Kidney capillary endothelial cell (primary cell): ENCODE results near the gene RPA1.
"Not testable (repeated sequence)": the region's sequence is repeated elsewhere in the genome, so short reads cannot be mapped to it uniquely, and the experiment has no call there.

Experiments used
- DNase-seq: peaks from one replicate; pipeline ENCODE4 v3.0.0-alpha.2; 2018; ENCODE audit warnings: low spot score

RPA1 gene

DNA sequence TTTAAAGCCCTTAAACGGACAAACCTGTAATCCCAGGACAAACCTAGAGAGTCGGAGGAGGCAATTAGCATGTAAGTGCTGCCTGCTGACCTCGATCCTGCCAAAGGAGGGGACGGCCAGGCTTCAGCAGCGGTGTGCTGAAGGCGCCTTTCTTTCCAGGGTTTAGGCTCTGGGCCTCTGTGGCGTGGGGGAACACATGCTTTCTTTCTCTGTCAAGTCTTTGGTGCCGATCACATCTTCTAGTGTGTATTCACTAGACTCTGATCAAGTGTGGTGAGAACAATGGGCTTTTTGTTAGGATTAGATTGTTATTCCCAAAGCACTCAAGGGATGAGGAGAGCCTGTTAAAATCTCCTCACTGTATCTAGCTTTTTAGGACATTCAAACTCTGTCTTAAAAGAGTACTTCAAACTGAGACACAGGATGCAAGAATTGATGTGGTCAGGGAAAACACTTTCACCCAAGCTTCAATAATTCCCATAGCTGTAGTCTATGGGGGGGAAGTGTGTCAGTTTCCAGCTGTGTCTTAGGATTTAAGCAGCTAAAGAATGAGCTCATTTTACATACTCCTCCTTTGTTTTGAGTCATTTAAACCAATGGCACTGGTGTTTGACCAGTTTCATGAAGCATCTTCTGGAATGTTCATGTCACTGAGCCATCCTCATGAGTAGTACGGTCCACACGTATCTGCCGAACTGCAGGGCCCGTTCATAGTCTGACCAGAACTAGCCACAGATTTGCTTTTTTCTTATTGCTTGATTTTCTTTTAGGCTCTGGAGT is 51.2 kb downstream of the RPA1 start:
- peak; percentile 15 for DNase-seq

- peak; percentile 18 for DNase-seq
These were observed 53.0 kb downstream of the RPA1 start for GRCh38 chr17:1882836-1883235.

- DNase-seq = no peak
These were observed 53.7 kb downstream of the RPA1 start for GRCh38 chr17:1883536-1883935.

- DNase-seq = no peak
These were observed 58.9 kb downstream of the RPA1 start for GRCh38 chr17:1888741-1889140.

DNA sequence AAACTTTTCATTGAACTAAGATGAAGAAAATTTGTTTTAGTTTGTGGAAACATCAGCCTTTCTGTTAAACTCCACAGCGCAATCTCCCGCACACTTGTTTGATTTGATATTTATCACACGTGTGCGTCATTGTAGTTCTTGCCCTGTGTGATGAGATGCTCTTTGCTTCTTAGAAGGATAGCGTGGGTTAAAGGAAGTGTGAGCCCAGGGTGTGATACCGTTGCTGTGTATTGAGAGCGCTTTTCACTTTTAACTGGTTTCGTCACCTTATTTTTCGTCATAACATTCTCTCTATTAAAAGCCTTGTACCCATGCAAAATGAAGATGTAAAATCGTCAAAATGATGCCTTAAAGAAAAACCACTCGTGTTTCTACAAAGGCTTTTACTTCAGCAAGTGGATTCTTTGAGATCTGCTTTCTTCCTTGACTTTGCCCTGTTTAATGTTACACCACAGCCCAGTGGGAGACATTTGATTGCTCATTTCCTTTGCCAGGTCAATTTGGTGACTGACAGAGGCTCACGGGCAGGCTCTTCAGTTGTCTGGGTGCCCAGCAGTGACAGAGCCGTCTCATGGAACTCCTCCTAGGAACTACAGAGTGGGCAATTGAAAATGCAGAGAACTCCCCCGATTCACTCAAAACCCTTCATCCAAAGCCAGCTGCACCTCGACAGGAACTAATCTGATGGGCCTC is 61.1 kb downstream of the RPA1 start:
- DNase-seq = no peak

DNA sequence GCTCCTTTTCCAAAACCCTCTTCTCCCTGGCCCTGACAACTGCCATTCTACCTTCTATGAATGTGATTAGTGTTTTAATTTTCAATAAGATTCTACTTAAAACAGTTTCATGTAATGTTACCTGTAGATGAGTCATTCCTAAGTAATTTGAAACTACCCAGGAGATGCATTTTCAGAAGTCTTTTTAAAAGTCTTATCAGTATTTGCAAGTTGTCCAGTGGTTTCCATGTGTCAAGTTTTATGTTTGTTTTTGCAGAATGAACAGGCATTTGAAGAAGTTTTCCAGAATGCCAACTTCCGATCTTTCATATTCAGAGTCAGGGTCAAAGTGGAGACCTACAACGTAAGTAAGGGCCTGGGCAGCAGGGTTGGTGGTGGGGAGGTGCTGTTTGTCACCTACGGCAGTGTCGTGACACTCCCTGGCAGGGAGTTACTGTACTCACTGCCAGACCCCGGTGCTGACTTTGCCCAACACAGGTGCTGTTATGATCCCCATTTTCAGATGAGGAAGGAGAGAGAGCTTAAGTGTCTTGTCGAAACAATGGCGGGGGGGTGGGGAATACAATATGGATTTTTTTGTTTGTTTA is 65.0 kb downstream of the RPA1 start:
- DNase-seq = no peak

DNA sequence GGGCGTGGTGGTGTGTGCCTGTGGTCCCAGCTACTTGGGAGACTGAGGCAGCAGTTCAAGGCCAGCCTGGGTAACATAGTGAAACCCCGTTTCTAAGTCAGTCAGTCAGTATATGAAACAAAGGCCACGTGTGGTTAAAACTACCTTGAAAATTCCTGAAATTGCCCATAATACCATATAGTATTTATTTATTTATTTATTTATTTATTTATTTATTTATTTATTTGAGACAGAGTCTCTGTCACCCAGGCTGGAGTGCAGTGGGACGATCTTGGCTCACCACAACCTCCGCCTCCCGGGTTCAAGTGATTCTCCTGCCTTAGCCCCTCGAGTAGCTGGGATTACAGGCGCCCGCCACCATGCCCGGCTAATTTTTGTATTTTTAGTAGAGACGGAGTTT is 65.7 kb downstream of the RPA1 start:
- not testable (repeated sequence) for DNase-seq

DNA sequence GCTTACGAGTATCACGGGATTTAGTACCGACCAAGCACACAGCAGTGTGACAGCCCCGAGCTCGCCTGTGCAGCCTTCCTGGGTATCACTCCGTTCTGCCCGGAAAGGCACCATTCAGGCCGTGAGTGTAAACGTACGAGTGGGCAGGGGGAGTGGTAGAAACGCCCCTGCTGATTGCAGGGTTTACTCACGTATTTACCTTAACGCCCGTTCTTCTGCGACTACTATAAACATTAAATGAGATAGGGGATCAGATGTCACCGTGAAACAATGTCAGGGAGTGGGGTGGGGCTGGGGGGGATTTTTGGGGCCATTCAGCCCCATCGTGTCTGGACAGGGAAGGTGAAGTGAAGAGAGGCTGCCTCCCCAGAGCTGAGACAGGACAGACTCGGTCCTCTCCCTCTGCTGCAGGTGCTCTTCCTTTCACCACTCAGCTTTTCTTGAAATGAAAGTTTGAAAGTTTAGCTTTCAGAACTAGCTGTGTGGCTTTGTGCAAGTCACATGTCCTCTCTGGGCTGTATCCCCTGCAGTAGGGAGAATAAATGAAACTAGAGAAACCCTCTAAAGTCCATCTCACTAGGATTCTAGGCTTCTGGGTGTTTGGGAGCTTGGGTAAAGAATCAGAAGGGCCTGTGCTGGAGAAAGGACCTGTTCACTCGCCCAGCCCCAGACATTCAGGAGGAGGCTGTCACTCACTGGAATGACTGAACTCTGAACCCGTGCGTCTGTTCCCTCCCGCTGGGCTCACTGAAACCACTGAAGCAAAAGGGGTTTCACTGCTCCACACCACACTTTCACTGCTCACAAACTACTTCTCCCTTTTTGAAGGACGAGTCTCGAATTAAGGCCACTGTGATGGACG is 66.7 kb downstream of the RPA1 start:
- no peak for DNase-seq

DNA sequence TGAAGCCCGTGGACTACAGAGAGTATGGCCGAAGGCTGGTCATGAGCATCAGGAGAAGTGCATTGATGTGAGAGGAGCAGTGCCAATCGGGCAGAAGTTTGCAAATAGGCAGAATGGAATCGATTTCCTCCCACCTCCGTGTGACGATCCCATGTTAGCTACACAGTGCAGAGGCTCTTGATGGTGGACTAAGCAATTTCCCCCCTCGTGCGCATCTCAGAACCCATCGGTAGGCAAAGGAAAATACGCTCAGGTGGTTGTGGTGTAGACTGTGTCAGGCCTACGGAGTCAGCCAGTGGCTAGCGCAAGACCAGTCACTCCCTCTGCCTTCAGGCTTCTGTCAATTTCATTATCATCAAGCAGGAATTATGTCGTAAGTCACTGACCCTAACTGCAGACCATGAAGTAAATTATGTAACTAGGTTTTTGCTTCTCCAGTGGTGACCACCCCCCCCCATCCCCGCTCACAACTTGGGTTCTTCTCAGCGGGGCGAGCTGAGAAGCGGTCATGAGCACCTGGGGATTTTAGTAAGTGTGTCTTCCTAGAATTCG is 67.4 kb downstream of the RPA1 start:
- DNase-seq = no peak

DNA sequence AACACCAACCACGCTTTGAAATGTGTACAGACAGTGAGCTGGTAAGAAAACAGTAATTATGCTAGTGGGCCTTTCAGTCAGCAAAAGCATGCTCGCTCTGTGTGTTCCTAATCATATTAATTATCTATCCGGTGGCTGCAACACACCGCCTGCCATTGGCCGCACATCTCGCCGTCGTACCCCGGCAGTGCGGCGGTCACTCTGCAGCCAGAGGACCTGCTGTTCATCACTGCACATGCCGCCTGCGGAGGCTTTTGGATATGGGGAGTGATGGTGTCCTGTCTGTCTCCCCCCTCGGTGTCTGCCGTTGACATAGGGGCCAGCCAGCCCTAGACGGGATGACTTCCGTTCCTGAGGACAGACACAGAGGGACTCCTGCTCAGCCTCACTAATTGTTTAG is 68.5 kb downstream of the RPA1 start:
- DNase-seq = no peak

DNA sequence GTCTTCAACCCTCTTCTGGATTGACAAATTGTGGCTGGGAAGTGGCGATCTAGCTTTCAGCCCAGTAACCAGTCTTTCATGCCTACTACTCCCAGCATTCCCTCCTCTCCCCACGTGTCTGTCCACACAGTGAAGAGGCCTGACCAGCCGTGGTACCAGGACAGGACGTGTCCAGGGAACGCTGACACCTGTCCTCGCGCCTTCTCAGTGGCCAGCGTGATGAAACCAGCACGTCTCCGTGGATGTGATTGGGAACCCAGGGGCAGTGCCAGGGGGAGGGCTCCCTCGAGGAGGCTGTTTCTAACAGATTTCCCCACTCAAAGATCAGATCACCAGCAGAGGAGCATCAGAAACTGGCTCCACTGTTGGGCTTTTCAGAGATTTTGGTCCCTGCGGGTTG is 69.1 kb downstream of the RPA1 start:
- no peak for DNase-seq

DNA sequence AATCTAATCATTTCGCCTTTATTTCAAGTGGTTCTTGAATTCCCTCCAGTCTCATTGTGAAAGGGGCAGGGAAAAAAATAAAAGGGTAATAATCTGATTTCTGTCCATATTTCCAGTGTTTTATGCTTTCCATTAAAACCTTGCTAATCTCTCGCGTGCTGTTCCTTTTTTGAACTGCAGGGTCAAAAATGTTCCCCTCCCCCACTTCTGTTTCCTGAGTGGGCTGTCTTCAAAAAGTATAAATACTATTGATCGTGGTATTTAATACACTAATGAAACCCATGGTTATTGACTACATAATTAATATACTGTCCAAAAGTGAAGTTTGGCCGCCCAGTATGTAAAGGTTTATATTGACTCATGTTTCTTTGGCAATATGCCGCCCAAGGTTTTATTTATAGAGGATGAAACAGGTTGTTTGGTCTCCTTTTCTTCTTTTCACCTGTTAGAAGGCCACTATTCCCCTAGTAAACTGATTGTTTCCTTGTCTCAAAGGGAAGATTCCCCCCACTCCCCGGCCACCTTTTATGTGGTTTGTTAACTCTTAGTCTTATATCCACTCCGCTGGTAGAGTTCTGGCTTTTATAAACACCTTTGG is 69.7 kb downstream of the RPA1 start:
- DNase-seq = no peak

GRCh38 chr17:1904273-1905182 is 74.7 kb downstream of the RPA1 start:
- no peak for DNase-seq

DNA sequence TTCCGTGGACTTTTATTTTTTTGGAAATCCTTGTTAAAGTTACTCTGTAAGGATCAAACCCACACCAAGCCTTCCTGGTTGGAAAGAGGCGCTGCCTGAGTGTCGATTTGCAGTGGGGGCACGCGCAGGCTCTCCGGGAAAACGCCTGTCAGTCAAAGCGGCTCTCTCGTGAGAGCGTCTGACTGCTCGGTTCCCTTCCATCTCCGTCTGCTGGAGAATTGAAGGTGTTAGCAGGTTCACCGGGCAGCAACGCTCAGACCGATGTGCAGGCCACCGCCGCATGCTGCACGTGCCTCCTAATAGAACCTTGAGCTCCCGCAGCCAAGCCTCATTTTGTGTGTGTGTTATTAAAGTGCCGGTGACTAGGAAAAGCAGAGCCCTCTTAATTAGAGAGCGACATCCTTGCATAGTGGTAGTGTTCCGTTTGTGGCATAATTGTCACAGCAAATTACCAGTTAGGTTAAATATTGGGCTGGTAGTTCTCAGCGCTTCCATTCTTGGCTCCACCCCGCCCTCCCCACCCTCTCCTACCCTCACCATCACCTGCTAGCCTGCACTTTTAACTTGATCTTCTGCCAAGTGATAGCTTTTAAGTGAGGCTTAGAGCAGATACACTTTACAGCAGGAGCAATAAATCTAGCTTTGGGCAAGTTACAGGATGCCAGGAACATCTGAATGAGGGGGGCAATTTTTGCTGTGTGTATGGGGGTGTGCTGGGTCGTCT is 75.5 kb downstream of the RPA1 start:
- DNase-seq = no peak

DNA sequence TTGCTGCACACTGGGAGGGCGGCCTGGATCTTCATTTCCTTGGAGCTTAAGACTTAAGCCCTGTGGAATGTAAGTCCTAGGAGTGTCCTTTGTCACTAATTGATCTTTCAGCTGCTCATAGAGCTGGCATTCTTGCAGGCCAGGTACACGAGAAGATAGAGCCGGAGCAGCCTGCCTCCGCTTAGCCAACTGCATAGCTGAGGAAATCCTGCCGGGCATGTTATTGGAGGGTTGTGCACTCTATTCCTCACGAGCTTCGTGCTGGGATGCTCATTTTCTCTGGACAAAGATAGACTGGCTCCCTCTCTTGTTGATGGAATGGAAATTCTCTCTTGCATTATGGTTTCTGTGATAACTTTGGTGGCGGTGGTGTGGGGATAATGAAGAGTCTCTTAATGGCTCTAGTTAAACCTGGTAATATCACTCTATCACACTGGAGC is 76.9 kb downstream of the RPA1 start:
- no peak for DNase-seq

- no peak for DNase-seq
These were observed 77.4 kb downstream of the RPA1 start for GRCh38 chr17:1907216-1907631.

- DNase-seq = no peak
These were observed 78.3 kb downstream of the RPA1 start for GRCh38 chr17:1907909-1908698.

DNA sequence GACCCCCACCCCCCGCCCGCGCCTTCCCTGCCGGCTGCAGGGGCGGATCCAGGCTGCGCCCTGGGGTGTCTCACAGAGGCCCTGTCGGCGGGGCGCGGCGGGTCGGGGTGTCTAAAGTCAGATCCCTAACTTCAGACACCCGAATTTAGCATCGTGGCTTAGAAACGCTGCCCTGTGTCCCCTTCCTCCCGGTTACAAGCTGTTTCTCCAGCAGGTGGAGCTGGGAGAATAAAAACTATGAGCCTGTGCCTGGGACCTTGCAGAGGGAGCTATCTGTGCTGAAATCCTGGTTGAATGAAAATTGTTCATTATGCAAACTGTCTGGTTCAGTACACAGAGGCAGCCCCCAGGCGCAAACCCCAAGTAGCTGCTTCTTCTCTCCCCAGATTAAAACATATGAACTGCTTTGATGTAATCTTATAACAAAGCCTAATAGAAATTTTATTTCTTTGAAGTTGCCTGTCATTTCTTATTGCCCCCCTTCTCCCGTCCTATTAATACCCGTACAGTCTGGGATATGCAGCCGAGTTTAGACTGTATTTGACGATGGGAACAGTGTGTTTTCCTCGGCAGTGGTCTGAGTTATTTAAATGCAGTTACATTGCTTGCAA is 79.0 kb downstream of the RPA1 start:
- peak; percentile 41 for DNase-seq

DNA sequence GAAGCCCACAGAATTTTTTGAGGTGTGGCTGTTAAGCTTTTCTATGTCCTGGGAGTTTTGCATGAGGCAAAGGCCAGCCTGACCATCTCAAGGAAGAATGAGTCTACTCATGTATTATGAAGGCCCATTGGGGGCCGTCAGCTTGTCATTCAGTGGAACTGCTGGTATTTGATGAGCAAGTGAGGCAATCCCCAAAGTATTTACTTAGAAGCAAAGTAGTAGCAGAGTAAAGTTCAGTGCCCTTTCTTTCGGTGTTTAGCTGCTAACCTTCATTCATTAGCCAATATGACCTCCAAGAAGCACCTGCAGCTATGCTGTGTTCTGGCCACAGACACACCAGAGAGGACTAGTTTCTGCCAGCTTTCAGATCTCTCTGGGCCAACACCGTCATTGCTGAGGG is 80.2 kb downstream of the RPA1 start:
- DNase-seq = no peak
